ENCODE results near the gene RARRES2. TPM values are rescaled to one million over a fixed set of nuclear protein-coding genes. Genes with fewer than 3 reads are reported as not detected.

RARRES2 gene
- total RNA-seq, 1 donor from 2014 or later, result 19.0 TPM

DNA sequence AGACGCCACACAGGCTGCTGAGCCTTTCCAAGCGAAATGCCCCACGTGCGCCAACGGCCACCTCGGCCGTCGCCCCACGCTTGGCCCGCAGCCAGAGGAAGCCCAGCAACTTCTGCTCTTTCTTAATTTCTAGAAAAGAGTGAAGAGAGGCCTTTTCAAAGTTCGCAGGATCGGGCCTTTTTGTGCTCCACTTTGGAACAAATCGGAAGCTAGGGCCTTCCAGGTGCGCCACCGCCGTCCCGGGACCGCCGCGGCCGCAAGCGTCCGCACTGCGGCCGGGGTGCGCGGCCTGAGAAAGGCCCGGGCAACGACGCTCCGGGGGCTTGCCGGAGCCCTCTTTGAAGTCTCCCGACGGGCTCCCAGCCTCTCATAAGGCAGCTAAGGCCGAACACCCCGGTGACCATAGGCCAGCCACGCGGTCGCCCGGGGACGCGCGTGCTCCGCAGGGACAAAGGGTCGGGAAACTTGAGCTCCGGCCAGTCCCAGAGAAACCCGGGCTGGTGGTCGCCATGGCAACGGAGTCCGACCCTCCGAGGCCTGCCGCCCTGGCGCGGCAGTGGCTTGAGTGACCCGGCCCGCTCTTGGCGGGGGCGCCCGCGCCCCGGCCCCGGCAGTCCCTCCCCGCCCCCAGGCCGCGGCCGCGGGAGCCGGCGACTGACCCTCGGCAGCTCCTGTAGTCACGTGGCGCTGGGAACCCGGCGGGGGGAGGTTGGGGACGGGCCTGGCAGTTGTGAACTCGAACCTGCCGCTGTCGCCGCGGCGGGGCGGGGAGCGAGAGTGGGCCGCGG, 26.9 kb upstream of the RARRES2 start, which contains the start of gene REPIN1:
TSS of gene REPIN1 (plus strand) at position 727 of the 788 bp plus-strand sequence. CDS start 890 bp downstream, outside the sequence.
- H3K4me1 Mint-ChIP-seq (ENCODE audit: low read depth), result peaks cover 23% of the 10 kb centered on the region
- H3K27ac Mint-ChIP-seq, result peak within 1 kb of the TSS; percentile 100
- no peaks in the 10 kb centered on the region for H3K27me3 Mint-ChIP-seq
- peak; percentile 93 for DNase-seq (ENCODE audit: low spot score, unreplicated experiment)
- H3K4me3 Mint-ChIP-seq (ENCODE audit: low read depth), result peak within 1 kb of the TSS; percentile 98
- TF ChIP-seq, protein P1, sequence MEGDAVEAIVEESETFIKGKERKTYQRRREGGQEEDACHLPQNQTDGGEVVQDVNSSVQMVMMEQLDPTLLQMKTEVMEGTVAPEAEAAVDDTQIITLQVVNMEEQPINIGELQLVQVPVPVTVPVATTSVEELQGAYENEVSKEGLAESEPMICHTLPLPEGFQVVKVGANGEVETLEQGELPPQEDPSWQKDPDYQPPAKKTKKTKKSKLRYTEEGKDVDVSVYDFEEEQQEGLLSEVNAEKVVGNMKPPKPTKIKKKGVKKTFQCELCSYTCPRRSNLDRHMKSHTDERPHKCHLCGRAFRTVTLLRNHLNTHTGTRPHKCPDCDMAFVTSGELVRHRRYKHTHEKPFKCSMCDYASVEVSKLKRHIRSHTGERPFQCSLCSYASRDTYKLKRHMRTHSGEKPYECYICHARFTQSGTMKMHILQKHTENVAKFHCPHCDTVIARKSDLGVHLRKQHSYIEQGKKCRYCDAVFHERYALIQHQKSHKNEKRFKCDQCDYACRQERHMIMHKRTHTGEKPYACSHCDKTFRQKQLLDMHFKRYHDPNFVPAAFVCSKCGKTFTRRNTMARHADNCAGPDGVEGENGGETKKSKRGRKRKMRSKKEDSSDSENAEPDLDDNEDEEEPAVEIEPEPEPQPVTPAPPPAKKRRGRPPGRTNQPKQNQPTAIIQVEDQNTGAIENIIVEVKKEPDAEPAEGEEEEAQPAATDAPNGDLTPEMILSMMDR (IDR thresholded peaks at IDR 0.05; ENCODE audit: unreplicated experiment), result no peak
- H3K9me3 Mint-ChIP-seq (ENCODE audit: low read depth), result no peaks in the 10 kb centered on the region
- peaks cover 5% of the 10 kb centered on the region for H3K36me3 Mint-ChIP-seq (ENCODE audit: insufficient read depth)

DNA sequence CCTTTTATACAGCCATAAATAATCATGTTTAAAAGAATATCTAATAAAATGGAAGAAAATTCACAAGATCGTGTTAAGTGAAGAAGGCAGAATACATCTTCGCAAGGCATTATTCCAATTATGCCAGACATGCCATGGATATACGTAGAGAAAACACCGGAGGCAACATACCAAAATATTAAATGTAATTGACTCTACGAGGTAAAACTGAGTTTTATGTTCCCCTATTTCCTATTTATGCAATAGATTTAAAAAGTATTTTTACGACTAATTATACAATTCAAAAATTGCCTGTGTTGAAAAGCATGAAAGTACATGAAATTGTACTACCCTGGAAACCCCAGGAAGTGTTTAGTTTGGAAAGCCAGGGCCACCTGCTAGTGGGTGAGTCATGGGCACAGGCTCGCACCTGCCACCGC, 26.3 kb upstream of the RARRES2 start:
- peaks cover 4% of the 10 kb centered on the region for H3K36me3 Mint-ChIP-seq (ENCODE audit: insufficient read depth)
- peak overlapping the region; percentile 77 for H3K4me3 Mint-ChIP-seq (ENCODE audit: low read depth)
- TF ChIP-seq, protein P1 (IDR thresholded peaks at IDR 0.05; ENCODE audit: unreplicated experiment), result no peak
- peaks cover 5% of the 10 kb centered on the region for H3K27me3 Mint-ChIP-seq
- no peak for DNase-seq (ENCODE audit: low spot score, unreplicated experiment)
- H3K27ac Mint-ChIP-seq, result peak overlapping the region; percentile 99
- peaks cover 23% of the 10 kb centered on the region for H3K4me1 Mint-ChIP-seq (ENCODE audit: low read depth)
- H3K9me3 Mint-ChIP-seq (ENCODE audit: low read depth), result no peaks in the 10 kb centered on the region

DNA sequence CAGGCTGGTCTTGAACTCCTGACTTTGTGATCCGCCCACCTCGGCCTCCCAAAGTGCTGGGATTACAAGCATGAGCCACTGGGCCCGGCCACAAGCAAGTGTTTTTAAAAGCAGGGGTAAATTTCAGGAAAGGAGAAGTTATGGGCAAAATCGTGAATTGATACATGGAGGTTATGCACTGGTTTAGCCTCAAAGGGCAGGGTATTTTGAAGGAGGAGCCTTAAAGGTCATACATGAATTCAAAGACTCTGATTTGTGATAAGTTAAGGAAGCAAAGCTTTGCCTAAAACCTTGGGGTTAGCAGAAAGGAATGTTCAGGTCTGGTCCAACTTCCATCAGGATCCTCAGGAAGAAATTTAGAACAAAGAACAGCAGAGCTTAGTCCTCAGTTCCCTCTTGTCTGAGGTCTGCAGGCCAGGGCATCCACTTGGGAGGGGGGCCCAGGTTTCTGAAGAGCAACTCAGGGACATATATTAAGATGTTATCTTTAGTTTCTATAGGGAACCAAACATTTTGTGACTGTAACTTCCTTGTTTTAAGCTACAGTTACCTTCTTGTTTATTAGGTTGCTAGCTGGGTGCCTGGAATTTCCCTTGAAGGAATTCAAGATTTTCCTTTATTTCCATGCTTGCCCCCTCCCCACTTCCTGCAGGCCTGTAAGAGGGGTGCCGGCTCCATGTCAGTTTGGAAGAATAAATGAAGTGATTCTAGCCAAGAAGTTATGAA, 24.4 kb upstream of the RARRES2 start:
- H3K27ac Mint-ChIP-seq, result no peak overlapping the region
- DNase-seq (ENCODE audit: low spot score, unreplicated experiment), result no peak
- peaks cover 14% of the 10 kb centered on the region for H3K27me3 Mint-ChIP-seq
- H3K36me3 Mint-ChIP-seq (ENCODE audit: insufficient read depth), result peaks cover 4% of the 10 kb centered on the region
- TF ChIP-seq, protein P1 (IDR thresholded peaks at IDR 0.05; ENCODE audit: unreplicated experiment), result no peak
- peaks cover 23% of the 10 kb centered on the region for H3K4me1 Mint-ChIP-seq (ENCODE audit: low read depth)
- H3K4me3 Mint-ChIP-seq (ENCODE audit: low read depth), result no peak overlapping the region
- no peaks in the 10 kb centered on the region for H3K9me3 Mint-ChIP-seq (ENCODE audit: low read depth)

DNA sequence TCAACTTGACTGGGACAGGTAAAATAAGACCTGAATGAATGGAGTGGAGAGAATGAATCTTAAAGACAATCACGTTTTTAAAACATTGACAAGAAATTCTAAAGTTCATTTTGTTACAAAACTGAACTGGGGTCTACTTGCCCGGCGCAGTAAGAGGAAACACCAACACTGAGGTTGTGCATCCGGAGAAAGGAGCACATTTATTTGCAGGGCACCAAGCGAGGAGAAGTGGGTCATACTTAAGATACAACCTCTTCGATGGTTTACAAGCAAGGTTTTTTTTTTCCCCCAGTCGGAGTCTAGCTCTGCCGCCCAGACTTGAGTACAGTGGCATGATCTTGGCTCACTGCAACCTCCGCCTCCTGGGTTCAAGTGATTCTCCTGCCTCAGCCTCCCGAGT, 23.8 kb upstream of the RARRES2 start:
- H3K4me1 Mint-ChIP-seq (ENCODE audit: low read depth), result peaks cover 17% of the 10 kb centered on the region
- H3K9me3 Mint-ChIP-seq (ENCODE audit: low read depth), result no peaks in the 10 kb centered on the region
- TF ChIP-seq, protein P1 (IDR thresholded peaks at IDR 0.05; ENCODE audit: unreplicated experiment), result no peak
- H3K27ac Mint-ChIP-seq, result no peak overlapping the region
- no peaks in the 10 kb centered on the region for H3K36me3 Mint-ChIP-seq (ENCODE audit: insufficient read depth)
- H3K4me3 Mint-ChIP-seq (ENCODE audit: low read depth), result no peak overlapping the region
- DNase-seq (ENCODE audit: low spot score, unreplicated experiment), result no peak
- H3K27me3 Mint-ChIP-seq, result peaks cover 14% of the 10 kb centered on the region

DNA sequence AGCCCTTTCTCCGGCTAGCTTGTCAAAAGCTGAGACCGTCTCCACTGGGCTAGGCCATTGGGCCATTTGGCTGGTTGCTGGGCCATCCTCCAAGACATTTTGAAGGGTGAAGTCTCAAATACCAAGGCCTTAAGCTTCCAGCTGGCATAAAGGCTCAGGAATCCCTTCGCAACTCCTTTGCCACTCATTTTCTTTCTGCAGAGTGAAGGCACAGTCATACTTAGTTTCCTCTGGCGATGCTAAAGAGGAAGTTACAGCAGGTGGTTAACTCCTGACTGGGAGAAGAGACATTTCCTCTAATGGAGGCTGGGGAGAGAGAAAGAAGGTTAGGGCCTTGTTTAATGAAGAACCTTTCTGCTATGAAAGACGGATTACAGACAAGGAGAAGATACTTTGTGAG, 22.4 kb upstream of the RARRES2 start:
- H3K27me3 Mint-ChIP-seq, result peaks cover 14% of the 10 kb centered on the region
- DNase-seq (ENCODE audit: low spot score, unreplicated experiment), result no peak
- no peak overlapping the region for H3K4me3 Mint-ChIP-seq (ENCODE audit: low read depth)
- H3K36me3 Mint-ChIP-seq (ENCODE audit: insufficient read depth), result no peaks in the 10 kb centered on the region
- no peak overlapping the region for H3K27ac Mint-ChIP-seq
- no peaks in the 10 kb centered on the region for H3K9me3 Mint-ChIP-seq (ENCODE audit: low read depth)
- TF ChIP-seq, protein P1 (IDR thresholded peaks at IDR 0.05; ENCODE audit: unreplicated experiment), result no peak
- H3K4me1 Mint-ChIP-seq (ENCODE audit: low read depth), result peaks cover 8% of the 10 kb centered on the region
